C4-2B (cell line): ENCODE results near the gene NDFIP2.

Experiments
- CTCF ChIP-seq: fragments of 450-650 bp; conservative IDR thresholded peaks from 2 replicates; pipeline ENCODE4 v1.5.1; 2017; ENCODE audit warnings: mild to moderate bottlenecking
- ZFX ChIP-seq: fragments of 450-650 bp; IDR thresholded peaks from 2 replicates; pipeline ENCODE4 v1.6.1; 2017

- no peak for TF ChIP-seq CTCF
- no peak for TF ChIP-seq ZFX
Measured at GRCh38 chr13:79547211-79548195, 66.5 kb downstream of the NDFIP2 start.
